Cardiac muscle cell (in vitro differentiated cells and primary cell): ENCODE measurements around the gene MOB3B. TPM values are rescaled to one million over a fixed set of nuclear protein-coding genes. Genes with fewer than 3 reads are reported as not detected.

Experiments
- DNase-seq, 2 donors: peaks; one replicate each; pipeline versions ENCODE4 v3.0.0 to v3.0.0-alpha.2; 2010 to 2017; ENCODE audit warnings: low read depth in 1 of 2, low spot score in 1 of 2
- H3K27ac ChIP-seq: fragments of 200-600 bp; sonication (generic); 2 replicates; pipeline ENCODE4 v1.5.1; 2016
- H3K27me3 ChIP-seq: fragments of 200-600 bp; sonication (generic); 2 replicates; pipeline ENCODE4 v1.6.0; 2016; ENCODE audit warnings: control low read depth
- H3K36me3 ChIP-seq: fragments of 200-600 bp; sonication (generic); 2 replicates; pipeline ENCODE4 v1.5.1; 2016; ENCODE audit warnings: control low read depth
- H3K4me1 ChIP-seq: fragments of 200-600 bp; sonication (generic); 2 replicates; pipeline ENCODE4 v1.8.1; 2017; ENCODE audit warnings: low read depth, mild to moderate bottlenecking, mixed run types
- H3K4me3 ChIP-seq: fragments of 200-600 bp; sonication (generic); 2 replicates; pipeline ENCODE4 v1.5.1; 2016; ENCODE audit warnings: mild to moderate bottlenecking
- H3K9me3 ChIP-seq: fragments of 200-600 bp; sonication (generic); 2 replicates; pipeline ENCODE4 v1.5.1; 2017; ENCODE audit warnings: low read depth, mild to moderate bottlenecking, control low read depth
- polyA plus RNA-seq: library from polyadenylated mRNA; unstranded; fragments of >200 nt; fragmentation: Nextera tagmentation; extraction: Ambion mirVana; gene quantifications from 2 replicates; pipeline ENCODE4 v1.2.1, GENCODE V29; 2016
- total RNA-seq: library from RNA; depleted of rRNA; stranded (reverse); fragments of >200 nt; gene quantifications from 2 replicates; pipeline ENCODE4 v1.2.3, GENCODE V29; 2016
- TF ChIP-seq, protein P1 (sequence below): IDR thresholded peaks from 2 replicates; pipeline ENCODE4 v1.5.1; 2012; ENCODE audit warnings: low read depth, mild to moderate bottlenecking, low read length

MOB3B gene
- total and polyA plus RNA-seq, 2 experiments from 2014 or later, result 0.74 to 1.7 TPM

DNA sequence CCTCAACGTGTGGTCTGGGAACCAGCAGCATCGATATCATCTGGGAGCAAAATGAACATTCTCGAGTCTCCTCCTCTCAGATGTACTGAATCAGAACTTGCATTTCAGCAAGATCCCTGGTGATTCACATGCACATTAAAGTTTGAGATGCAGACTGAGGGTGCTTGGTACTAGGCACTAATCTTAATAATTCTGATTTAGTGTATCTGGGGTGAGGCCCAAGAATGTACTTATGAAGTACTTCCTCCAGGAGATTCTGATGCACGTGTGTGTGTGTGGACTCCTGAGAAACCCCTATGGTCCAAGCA is 176.5 kb downstream of the MOB3B start:
- Histone ChIP-seq H3K36me3 (no peaks in the 10 kb centered on the region), H3K9me3 (no peaks in the 10 kb centered on the region), H3K27ac (no peak overlapping the region), H3K27me3 (no peaks in the 10 kb centered on the region), H3K4me1 (peaks cover 6% of the 10 kb centered on the region), H3K4me3 (no peak overlapping the region)
- TF ChIP-seq, protein P1, sequence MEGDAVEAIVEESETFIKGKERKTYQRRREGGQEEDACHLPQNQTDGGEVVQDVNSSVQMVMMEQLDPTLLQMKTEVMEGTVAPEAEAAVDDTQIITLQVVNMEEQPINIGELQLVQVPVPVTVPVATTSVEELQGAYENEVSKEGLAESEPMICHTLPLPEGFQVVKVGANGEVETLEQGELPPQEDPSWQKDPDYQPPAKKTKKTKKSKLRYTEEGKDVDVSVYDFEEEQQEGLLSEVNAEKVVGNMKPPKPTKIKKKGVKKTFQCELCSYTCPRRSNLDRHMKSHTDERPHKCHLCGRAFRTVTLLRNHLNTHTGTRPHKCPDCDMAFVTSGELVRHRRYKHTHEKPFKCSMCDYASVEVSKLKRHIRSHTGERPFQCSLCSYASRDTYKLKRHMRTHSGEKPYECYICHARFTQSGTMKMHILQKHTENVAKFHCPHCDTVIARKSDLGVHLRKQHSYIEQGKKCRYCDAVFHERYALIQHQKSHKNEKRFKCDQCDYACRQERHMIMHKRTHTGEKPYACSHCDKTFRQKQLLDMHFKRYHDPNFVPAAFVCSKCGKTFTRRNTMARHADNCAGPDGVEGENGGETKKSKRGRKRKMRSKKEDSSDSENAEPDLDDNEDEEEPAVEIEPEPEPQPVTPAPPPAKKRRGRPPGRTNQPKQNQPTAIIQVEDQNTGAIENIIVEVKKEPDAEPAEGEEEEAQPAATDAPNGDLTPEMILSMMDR, result no peak
- DNase-seq, result no peak

DNA sequence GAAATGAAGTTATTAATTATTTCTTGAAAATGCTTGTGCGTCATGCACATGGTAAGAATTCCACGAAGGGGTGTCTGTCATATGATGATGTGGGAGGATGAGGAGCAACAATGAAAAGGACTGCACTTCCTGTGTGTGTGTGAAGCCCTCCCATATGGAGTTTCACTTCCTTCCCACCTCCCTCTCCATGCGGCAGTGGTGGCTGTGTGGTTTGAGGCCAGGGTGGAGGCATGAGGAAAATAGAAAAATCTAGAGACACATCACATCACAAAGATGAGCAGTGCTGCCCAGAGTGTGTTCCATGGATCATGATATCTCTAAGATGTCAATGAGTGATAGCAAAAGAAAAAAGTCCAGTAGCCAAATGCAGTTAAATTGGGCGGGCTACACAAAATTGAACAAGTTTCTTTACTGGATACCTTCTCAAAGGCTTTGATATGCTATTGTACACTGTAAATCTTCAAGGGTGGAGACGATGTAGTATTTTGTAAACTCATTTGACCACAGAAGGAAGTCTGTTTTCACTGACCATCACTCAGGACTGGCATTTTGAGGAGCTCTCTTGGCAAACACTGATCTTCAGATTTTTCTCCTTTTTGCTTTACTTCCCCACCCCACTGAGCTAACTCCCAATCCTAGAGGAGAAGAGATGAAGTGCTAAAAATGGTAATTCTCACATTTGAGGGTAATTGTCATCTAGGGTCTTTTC is 177.0 kb downstream of the MOB3B start:
- Histone ChIP-seq H3K27ac (no peak overlapping the region), H3K9me3 (no peaks in the 10 kb centered on the region), H3K27me3 (no peaks in the 10 kb centered on the region), H3K4me3 (no peak overlapping the region), H3K36me3 (no peaks in the 10 kb centered on the region), H3K4me1 (peaks cover 6% of the 10 kb centered on the region)
- no peak for DNase-seq
- TF ChIP-seq, protein P1, result no peak

GRCh38 chr9:27351438-27351837 is 178.2 kb downstream of the MOB3B start:
- DNase-seq, result peak; percentile 64 to 69
- no peaks in the 10 kb centered on the region for H3K27me3 ChIP-seq
- H3K4me1 ChIP-seq, result peaks cover 6% of the 10 kb centered on the region
- no peaks in the 10 kb centered on the region for H3K9me3 ChIP-seq
- H3K4me3 ChIP-seq, result no peak overlapping the region
- TF ChIP-seq, protein P1, result no peak
- H3K36me3 ChIP-seq, result no peaks in the 10 kb centered on the region
- H3K27ac ChIP-seq, result peak overlapping the region; percentile 31

DNA sequence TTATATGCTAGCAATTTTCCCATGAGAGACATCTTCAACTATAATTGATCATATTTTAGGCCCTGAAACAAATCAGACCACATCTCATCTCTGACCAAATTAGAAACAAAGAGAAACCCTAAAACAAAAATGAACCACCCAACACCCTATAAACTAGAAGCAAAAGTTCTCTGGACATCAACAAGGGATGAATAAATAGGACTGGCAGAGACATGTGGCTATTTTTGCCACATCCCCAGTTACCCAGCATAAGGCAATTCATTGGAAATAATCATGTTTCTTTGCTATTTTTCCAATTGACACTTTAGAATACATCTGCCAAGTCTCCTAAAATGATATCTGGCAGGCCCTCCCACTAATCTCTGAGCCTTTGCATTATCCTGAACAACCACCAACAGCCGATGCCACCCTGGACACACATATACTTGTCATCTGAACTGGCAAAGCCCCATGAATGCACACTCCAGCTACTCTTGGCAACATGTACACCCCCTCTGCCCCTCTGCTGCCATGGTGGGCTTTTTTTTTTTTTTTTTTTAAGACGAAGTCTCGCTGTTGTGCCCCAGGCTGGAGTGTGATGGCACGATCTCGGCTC is 179.1 kb downstream of the MOB3B start:
- no peaks in the 10 kb centered on the region for H3K27me3 ChIP-seq
- H3K4me3 ChIP-seq, result no peak overlapping the region
- no peaks in the 10 kb centered on the region for H3K9me3 ChIP-seq

DNA sequence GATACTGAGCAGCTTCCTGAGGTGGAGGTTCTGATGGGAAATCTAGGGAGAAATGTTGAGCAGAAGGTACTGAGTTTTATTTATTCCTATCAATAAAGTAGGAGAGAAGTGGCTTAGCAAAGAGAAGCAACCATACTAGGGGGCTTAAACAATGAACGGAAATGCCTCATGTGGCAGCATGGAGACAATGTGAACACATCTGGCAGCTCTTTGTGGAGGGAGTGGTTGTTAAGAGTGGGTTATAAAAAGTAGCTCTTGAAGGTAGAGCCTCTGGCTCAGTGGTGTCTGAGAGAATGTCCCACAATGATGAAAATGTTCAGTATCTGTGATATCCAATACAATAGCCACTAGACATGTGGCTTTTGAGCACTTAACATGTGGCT is 179.9 kb downstream of the MOB3B start:
- H3K36me3 ChIP-seq, result no peaks in the 10 kb centered on the region
- H3K27me3 ChIP-seq, result no peaks in the 10 kb centered on the region
- TF ChIP-seq, protein P1, result no peak
- no peaks in the 10 kb centered on the region for H3K9me3 ChIP-seq
- H3K27ac ChIP-seq, result no peak overlapping the region
- peaks cover 6% of the 10 kb centered on the region for H3K4me1 ChIP-seq
- DNase-seq, result no peak
- no peak overlapping the region for H3K4me3 ChIP-seq

More for the DNA sequence above, 179.1 kb downstream of the MOB3B start:
- no peaks in the 10 kb centered on the region for H3K36me3 ChIP-seq
- H3K27ac ChIP-seq, result no peak overlapping the region
- TF ChIP-seq, protein P1, result no peak
- peaks cover 6% of the 10 kb centered on the region for H3K4me1 ChIP-seq
- DNase-seq, result no peak
